Lower leg skin (tissue), 3 donors: ENCODE results near the gene RPTOR.

Experiments used
- CTCF ChIP-seq, 3 donors: fragments of 450-650 bp; IDR thresholded peaks; one replicate each; pipeline ENCODE4 v1.5.1; 2016; ENCODE audit warnings: antibody characterized with exemption in 3 of 3, mild to moderate bottlenecking in 3 of 3, moderate library complexity in 2 of 3
- POLR2A ChIP-seq, 2 donors: fragments of 450-650 bp; IDR thresholded peaks; one replicate each; pipeline ENCODE4 v1.6.1; 2016 to 2017; ENCODE audit warnings: antibody characterized with exemption in 2 of 2, mild to moderate bottlenecking in 1 of 2, moderate library complexity in 1 of 2

- TF ChIP-seq CTCF (IDR thresholded peaks at IDR 0.05), result no peak
- TF ChIP-seq POLR2A (IDR thresholded peaks at IDR 0.05), result no peak
Observed at GRCh38 chr17:80888276-80889160, 343.9 kb downstream of the RPTOR start.
